Activated gamma-delta T cell (primary cell): Measurements from ENCODE around the gene HTR2B.
"Not testable (repeated sequence)": the region's sequence is repeated elsewhere in the genome, so short reads cannot be mapped to it uniquely, and the experiment has no call there.

Source experiments
- DNase-seq: peaks from one replicate; lab custom pipeline; 2025; lab: John Stamatoyannopoulos, UW

HTR2B gene

DNA sequence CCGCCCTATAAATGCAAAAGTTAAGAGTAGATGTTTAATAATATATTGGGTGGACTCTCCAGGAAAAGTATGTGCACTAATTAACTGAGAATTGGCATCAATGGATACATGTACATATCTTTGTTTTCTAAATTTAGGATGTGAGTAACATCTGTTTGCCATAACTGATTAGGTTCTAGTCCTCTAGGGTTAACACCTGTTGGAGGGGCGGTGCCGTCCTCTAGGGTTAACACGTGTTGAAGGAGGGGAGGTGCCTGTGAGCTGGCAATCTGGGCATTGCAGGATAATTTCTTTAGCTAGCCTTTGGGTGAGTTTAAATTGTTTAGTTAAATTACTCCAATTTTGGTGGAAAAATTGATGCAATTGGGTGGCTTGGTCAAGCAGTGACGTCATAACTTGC is 30.9 kb downstream of the HTR2B start:
- DNase-seq, result no peak

DNA sequence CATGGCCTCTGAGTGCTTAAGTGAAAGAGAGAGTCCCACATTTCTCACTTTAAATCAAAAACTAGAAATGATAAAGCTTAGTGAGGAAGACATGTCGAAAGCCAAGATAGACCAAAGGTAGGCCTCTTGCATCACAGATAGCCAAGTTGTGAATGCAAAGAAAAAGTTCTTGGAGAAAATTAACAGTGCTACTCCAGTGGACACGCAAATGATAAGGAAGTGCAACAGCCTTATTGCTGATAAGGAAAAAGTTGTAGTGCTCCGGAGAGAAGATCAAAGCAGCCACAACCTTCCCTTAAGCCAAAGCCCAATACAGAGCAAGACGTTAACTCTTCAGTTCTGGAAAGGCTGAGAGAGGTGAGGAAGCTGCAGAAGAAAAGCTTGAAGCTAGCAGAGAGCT is 36.1 kb downstream of the HTR2B start:
- DNase-seq, result no peak

DNA sequence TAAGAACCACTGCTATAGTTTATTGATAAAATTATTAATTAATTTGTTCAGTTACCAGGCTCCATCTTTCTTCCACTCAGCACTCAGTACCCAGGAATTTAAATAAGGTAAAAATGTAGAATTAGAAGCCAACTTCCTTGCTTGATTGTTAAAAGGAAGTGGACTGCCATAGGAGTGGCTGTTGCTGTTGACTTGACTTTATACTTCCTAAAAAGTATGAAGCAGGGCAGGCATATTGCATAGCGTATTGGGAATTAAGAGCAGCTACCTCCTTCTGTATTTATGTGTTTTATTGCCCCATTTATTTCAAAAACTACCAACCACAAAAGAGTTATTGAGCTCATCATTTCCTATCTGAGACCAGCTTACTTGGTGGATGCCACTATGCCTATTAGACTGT is 40.3 kb downstream of the HTR2B start:
- DNase-seq, result no peak

- no peak for DNase-seq
Measured at GRCh38 chr2:231069379-231070054, 55.3 kb downstream of the HTR2B start.

DNA sequence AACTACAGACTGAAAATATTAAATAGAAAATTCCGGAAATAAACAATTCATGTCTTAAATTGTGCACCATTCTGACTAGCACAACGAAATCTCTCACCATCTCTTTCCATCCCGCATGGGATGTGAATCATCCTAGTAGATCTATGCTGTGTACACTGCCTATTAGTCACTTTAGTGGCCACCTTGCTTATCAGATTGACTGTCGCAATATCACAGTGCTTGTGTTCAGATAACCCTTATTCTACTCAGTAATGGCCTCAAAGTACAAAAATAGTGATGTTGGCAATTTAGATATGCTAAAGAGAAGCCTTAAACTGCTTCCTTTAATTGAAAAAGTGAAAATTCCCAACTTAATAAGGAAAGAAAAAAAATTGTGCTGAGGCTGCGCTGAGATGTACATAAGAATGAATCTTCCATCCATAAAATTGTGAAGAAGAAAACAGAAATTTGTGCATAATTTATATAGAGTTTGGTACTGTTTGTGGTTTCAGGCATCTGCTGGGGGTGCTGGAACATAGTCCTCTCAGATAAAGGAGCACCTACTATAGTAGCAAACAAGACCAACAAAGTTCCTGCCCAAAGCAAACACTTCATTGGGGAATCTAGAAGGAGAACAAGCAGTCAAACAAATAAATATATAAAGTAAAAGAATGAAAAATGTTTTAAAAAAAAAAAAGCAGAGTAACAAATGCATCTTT is 56.2 kb downstream of the HTR2B start:
- DNase-seq, result no peak

- DNase-seq, result not testable (repeated sequence)
Measured at GRCh38 chr2:231067531-231067930, 57.3 kb downstream of the HTR2B start.

DNA sequence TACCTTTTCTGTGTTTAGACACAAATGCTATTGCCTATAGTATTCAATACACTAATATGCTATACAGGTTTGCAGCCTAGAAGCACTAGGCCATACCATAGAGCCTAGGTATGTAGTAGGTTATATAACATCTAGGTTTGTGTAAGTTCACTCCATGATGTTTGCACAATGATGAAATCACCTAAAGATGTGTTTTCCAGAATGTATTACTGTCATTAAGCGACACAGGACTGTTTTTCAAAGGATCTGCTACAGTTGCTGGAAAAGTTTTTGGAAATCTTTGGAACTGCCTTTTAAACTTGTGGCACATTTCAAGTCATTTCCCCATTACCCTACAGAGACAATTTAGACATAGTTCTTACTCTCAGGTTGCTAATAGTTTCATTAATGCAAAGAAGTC is 58.9 kb downstream of the HTR2B start:
- no peak for DNase-seq

DNA sequence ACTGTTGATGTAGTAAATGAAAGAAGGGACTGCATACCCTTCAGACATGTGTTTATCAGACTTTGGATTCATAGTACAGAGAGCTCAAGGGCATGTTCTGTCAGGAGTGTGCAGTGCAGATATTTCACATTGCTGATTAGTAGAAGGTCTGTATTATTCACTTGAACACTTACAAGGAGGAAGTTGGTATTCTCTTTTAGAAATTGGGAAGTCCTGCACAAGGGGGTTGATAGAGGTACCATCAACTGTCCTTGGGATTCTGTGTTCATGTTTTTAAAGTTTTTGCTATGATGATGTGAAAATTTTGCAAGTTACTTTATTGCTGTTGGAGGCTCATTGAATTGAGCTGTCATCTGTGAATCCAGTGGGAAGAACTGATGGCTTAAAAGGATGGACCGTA is 61.5 kb downstream of the HTR2B start:
- no peak for DNase-seq

- no peak for DNase-seq
Measured at GRCh38 chr2:231062776-231063175, 62.1 kb downstream of the HTR2B start.

GRCh38 chr2:231059756-231060155 is 65.1 kb downstream of the HTR2B start:
- DNase-seq, result no peak

DNA sequence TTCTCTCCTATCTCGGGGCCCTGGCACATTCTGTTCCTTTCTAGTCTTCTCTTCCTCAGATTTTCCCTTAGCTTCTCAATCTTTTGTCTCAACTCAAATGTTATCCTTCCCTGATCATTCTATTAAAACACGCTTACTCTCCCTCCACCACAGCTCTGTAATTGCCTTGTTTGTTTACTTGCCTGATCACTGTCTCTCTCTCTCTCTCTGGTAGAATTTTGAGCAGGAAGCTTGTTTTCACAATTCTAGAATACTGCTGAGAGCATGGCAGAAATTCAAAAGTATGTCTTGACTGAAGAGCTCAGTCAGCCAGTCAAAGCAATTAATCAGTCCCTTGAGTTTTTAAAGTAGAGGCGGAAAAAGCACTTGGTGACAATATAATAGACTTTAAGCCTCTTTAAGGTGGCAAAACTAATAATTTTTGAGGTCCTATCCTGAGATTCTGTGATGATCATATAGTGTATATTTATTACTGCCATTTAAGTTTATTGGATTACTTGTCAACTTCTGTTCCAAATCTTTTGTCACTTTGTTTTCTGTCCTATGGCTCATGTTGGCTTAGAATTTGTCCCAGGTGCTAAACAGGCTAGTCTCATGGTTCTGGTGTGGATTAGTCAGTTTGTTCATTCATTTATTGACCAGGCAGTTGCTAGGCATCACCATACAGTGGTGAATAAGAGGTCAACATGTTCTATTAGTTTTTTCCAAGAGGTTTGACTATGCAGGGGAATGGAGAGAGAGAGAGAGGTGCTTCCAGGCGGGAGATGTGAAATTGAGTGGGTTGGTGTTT is 65.9 kb downstream of the HTR2B start:
- no peak for DNase-seq
